Skeletal muscle satellite cell (primary cell): Measurements from ENCODE around the gene NEU1.

Experiments used
- H3K27me3 ChIP-seq: 2 replicates; pipeline ENCODE4 v1.7.0; 2013; ENCODE audit warnings: low read length; ENCODE audit not compliant: control insufficient read depth, insufficient read depth
- H3K36me3 ChIP-seq: 2 replicates; pipeline ENCODE4 v1.7.0; 2013; ENCODE audit warnings: mild to moderate bottlenecking, control low read depth, low read length; ENCODE audit not compliant: insufficient read depth
- H3K4me1 ChIP-seq: 2 replicates; pipeline ENCODE4 v1.7.0; 2013; ENCODE audit warnings: low read length; ENCODE audit not compliant: control insufficient read depth, insufficient read depth
- H3K4me2 ChIP-seq: 2 replicates; pipeline ENCODE4 v1.7.0; 2013; ENCODE audit warnings: mild to moderate bottlenecking, low read length
- H3K4me3 ChIP-seq: 2 replicates; pipeline ENCODE4 v1.7.0; 2013; ENCODE audit warnings: low read length
- H3K9ac ChIP-seq: 2 replicates; pipeline ENCODE4 v1.7.0; 2013; ENCODE audit warnings: mild to moderate bottlenecking, low read depth, low read length, moderate library complexity
- H3K9me3 ChIP-seq: replicated peaks from 2 replicates; pipeline ENCODE4 v1.7.0; 2013; ENCODE audit warnings: mild to moderate bottlenecking, control low read depth, low read length

Gene NEU1

DNA sequence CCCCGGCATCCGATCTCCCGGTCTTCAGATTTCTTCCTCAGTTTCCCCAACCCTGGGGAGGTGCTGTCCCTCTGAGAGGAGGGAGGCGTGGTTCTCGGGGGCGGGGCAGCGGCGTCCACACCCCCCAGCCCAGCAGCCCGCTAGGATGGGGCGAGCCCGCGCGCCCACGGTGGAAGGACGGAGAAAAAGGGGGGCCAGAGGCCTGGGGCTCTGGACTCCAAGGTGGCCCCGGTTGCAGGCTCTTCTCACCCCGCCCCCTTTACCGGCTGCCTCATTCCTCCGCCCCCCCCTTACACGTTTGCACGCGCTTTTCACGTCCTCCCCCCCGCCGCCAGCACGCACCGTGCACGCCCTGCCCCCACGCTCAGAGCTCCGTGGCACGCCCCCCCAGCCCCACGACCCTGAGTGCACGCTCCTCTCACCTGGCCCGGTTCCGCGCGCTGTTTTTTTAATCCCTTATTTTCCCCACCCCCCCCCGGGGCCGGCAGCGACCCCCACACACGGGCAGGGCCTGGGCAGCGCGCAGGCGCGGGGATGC is 38.9 kb upstream of the NEU1 start:
- H3K4me2 ChIP-seq: peak overlapping the region; percentile 90
- no peaks in the 10 kb centered on the region for H3K36me3 ChIP-seq
- H3K4me3 ChIP-seq: peak overlapping the region; percentile 77
- H3K9ac ChIP-seq: peak overlapping the region; percentile 74
- H3K27me3 ChIP-seq: peaks cover 5% of the 10 kb centered on the region
- peaks cover 22% of the 10 kb centered on the region for H3K4me1 ChIP-seq
- no peaks in the 10 kb centered on the region for H3K9me3 ChIP-seq

GRCh38 chr6:31900917-31901414 is 38.3 kb upstream of the NEU1 start:
- Histone ChIP-seq H3K4me2 (peak overlapping the region; percentile 90), H3K27me3 (peaks cover under 1% of the 10 kb centered on the region), H3K9me3 (no peaks in the 10 kb centered on the region), H3K4me1 (peaks cover 27% of the 10 kb centered on the region), H3K36me3 (no peaks in the 10 kb centered on the region), H3K4me3 (peak overlapping the region; percentile 77), H3K9ac (peak overlapping the region; percentile 74)

DNA sequence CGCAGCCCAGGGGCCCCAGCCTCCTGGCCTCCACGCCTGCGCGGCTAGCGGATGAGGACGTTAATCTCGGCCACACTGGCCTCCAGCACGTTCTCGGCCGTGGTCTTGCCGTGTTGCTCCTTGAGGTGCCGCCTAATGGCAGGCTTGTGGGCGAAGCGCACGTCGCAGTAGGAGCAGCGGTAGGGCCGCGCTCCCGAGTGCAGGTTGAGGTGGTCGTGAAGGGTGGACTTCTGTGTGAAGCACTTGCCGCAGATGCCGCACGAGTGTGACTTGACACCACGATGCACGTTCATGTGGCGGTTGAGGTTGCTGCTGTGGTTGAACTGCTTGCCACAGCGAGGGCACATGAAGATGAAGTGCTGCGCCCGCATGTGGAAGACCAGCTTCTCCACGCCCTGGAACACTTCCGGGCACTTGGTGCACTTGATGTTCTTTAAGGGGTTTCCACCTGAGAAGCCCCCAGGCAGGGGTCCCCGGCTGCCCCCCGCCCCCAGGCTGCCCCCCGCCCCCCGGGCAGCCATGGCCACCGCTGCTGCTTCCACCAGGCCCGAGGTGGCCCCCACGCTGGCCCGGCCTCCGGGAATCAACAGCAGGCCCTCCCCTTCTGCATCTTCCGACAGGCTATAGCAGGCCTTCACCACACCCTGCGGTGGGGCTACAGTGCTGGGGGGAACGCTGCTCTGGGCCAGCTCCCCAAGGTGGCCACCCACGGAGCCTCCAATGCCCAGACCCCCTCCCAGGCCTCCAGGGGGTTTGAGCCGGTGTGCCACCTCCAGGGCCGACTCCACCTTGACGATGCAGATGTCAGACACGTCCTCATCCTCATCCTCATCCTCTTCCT is 37.5 kb upstream of the NEU1 start:
- Histone ChIP-seq H3K9me3 (no peaks in the 10 kb centered on the region), H3K4me3 (no peak overlapping the region), H3K27me3 (no peaks in the 10 kb centered on the region), H3K4me2 (no peak overlapping the region), H3K9ac (no peak overlapping the region), H3K4me1 (peaks cover 28% of the 10 kb centered on the region), H3K36me3 (peaks cover 2% of the 10 kb centered on the region)

DNA sequence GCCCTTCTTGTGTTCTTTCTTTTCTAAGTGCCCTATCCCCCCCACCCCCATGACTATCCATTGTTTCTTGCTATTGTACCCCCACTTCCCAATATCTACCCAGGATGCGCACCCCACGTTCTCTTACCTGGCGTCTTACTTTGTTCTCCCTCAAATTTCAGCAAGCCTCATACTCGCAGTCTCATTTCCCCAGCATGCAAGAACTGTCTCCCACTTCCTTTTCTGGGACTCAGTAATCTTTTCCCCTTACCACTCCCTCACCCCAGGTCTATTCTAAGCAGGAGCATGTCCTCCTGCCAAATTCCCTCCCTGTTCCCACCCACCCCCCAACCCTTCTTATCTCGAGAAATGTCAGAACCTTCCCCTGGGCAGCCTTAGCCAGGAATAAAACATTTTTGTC is 36.6 kb upstream of the NEU1 start:
- peaks cover 28% of the 10 kb centered on the region for H3K4me1 ChIP-seq

GRCh38 chr6:31898383-31899011 is 35.9 kb upstream of the NEU1 start:
- Histone ChIP-seq H3K4me3 (peak overlapping the region; percentile 96), H3K4me2 (peak overlapping the region; percentile 94), H3K9ac (peak overlapping the region; percentile 85), H3K4me1 (peaks cover 29% of the 10 kb centered on the region), H3K9me3 (no peaks in the 10 kb centered on the region), H3K27me3 (no peaks in the 10 kb centered on the region), H3K36me3 (peaks cover 6% of the 10 kb centered on the region)

More for the DNA sequence above, 36.6 kb upstream of the NEU1 start:
- H3K36me3 ChIP-seq: peaks cover 5% of the 10 kb centered on the region
- no peaks in the 10 kb centered on the region for H3K27me3 ChIP-seq
- no peak overlapping the region for H3K4me2 ChIP-seq
- no peak overlapping the region for H3K9ac ChIP-seq
- no peak overlapping the region for H3K4me3 ChIP-seq
- no peaks in the 10 kb centered on the region for H3K9me3 ChIP-seq

DNA sequence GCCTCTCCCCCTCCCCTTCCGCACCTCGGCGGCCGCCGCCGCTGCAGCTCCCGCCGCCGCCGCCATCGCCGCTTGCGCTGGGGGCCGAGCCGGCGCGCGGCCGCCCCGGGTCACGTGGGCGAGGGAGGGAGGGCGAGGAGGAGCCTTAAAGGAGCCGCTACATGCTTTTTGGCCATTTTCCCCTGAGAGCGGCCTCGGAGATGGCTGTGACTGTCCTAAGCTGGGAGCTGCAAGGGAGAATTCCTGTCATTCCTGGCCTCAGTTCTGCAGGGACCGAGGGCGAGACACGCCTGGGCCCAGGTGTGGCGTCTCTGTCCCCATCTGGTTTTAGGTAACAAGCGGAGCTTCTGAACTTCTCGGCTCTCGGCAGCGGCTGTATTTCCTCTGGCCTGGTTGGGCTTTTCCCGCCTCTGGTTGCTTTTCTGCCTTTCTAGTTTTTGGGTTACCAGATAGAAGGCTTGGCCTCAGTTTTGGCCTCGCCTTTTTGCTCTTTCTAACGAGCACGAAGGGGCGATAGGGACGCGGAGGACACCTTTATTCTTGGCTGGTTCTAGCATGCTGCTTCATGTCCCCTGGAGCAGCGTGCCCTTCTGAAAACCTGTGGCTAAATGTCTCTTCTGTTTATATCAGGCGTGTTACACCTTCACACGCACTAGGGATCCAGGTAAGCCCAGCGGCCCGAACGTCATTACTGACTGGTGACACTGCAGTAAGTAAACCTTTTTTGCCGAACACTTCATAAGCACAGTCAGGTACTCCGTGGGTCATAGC is 35.2 kb upstream of the NEU1 start, which contains the start of gene EHMT2:
Gene EHMT2 (minus strand): TSS at position 87 of the 771 bp plus-strand sequence. CDS start 21 bp downstream, at position 66.
- peaks cover 13% of the 10 kb centered on the region for H3K36me3 ChIP-seq
- H3K9ac ChIP-seq: peak within 1 kb of the TSS; percentile 85
- H3K9me3 ChIP-seq: no peaks in the 10 kb centered on the region
- H3K4me1 ChIP-seq: peaks cover 34% of the 10 kb centered on the region
- no peaks in the 10 kb centered on the region for H3K27me3 ChIP-seq
- H3K4me3 ChIP-seq: peak within 1 kb of the TSS; percentile 96
- H3K4me2 ChIP-seq: peak within 1 kb of the TSS; percentile 94

DNA sequence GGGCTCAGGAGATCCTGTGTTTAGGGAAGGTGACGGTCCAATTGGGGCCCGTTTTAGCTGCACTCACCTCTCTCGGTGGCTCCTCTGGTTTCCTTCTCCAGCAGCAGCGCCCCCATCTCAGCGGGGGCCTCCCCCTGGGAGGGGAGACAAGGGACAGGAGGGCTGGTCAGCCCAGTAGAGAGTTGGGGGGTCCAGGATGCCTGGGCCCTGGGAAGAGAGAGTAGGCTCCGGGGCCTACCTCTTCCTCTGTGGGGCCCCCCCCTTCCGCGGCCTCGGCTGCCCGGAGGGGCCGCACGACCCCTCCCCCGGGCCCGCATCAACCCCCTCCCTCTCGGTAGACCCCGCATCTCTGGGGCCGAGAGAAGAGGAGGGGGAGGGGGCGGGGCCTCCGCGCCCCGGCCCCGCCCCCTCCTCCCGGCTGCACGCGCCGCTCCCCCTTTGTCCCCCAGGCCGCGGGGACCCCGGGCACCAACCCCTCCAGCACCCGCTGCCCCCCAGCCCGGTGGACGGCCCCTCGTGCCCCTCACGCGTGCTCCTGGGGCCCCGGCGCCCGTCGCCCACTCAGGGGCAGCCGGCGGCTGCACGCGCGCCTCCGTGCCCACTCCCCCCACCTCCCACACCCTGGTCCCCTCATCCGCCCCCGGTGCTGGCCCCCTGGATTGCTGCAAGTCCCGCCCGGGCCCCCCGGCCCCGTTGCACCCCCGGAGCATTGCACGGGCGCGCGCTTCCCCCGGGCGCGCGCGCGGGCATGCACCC is 34.4 kb upstream of the NEU1 start:
- H3K4me1 ChIP-seq: peaks cover 32% of the 10 kb centered on the region

DNA sequence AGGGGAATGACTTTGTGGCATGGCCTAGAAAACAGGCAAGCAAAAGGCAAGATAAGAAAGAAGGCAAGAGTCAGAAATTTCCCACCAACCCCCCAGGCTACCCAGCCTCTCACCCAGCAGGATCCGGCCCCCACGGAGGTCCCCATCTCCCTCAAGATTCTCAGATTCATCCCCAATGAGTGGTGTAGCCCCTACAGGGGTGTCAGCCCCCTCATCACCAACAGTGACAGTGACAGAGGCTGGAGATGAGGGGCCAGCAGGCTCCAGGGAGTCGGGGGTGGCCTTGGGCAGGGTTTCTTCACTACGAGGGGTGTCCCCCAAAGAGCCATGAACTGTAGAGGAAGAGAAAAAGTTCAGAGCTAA is 33.9 kb upstream of the NEU1 start:
- H3K9ac ChIP-seq: peak overlapping the region; percentile 85
- H3K4me3 ChIP-seq: peak overlapping the region; percentile 96
- peaks cover 32% of the 10 kb centered on the region for H3K4me1 ChIP-seq
- peaks cover 27% of the 10 kb centered on the region for H3K36me3 ChIP-seq
- no peaks in the 10 kb centered on the region for H3K9me3 ChIP-seq
- peak overlapping the region; percentile 94 for H3K4me2 ChIP-seq
- H3K27me3 ChIP-seq: no peaks in the 10 kb centered on the region

More for the DNA sequence above, 34.4 kb upstream of the NEU1 start:
- Histone ChIP-seq H3K36me3 (peaks cover 21% of the 10 kb centered on the region), H3K9me3 (no peaks in the 10 kb centered on the region), H3K4me2 (peak overlapping the region; percentile 94), H3K9ac (peak overlapping the region; percentile 85), H3K27me3 (no peaks in the 10 kb centered on the region), H3K4me3 (peak overlapping the region; percentile 96)

DNA sequence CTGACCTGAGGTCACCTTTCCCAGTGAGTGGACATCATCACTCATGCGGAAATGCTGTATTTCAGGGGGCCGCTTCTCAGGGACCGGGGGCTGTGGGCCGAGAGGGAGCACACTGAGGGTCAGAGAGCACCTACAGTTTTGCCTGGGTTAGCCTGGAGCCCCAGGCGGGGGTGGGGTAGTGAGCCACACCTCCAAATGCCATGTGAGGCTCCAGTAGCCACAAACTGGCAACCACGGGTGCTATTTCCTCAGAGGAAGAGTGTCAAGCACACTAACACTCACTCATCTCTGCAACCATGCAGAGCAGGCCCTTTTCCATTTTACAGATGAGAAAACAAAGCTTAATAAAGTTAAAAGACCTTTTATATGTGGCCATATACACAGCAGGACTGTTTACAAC is 30.2 kb upstream of the NEU1 start:
- Histone ChIP-seq H3K9ac (no peak overlapping the region), H3K4me1 (peaks cover 21% of the 10 kb centered on the region), H3K4me2 (no peak overlapping the region), H3K9me3 (no peaks in the 10 kb centered on the region), H3K4me3 (no peak overlapping the region), H3K36me3 (peaks cover 53% of the 10 kb centered on the region), H3K27me3 (no peaks in the 10 kb centered on the region)

DNA sequence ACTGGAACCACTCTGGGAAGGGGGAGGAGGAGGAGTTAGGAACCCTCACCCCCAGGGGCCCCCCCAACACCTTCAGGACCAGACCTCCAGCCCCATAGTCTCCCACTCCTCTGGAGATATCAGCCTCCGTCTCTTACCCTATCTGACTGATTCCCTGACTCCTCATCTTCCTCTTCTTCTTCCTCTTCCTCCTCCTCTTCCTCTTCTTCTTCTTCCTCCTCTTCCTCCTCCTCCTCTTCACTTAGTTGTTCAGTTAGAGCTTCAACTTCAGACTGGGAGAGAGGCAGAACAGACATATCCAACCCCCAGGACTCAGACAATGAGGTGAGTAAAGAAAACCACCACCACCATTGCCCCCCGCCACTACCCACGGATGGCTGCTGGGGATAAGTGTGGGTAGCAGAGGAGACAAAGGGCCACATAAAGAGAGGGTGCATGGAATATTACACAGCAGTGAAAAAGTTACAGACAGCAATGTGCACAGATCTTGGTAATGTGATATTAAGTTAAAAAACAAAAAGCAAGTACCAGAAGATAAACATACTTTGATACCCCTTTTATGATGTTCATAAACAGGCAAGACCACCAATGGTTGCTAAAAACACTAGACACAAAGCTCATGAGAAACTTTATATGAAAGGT is 26.8 kb upstream of the NEU1 start:
- H3K9me3 ChIP-seq: no peaks in the 10 kb centered on the region

More for the DNA sequence above, 26.8 kb upstream of the NEU1 start:
- H3K36me3 ChIP-seq: peaks cover 62% of the 10 kb centered on the region
- H3K27me3 ChIP-seq: no peaks in the 10 kb centered on the region
- H3K4me2 ChIP-seq: no peak overlapping the region
- peaks cover 11% of the 10 kb centered on the region for H3K4me1 ChIP-seq
- H3K9ac ChIP-seq: no peak overlapping the region
- no peak overlapping the region for H3K4me3 ChIP-seq
